RKO (cell line): ENCODE data around the gene ZSWIM5.
"Not testable (repeated sequence)": the region's sequence is repeated elsewhere in the genome, so short reads cannot be mapped to it uniquely, and the experiment has no call there.

ENCODE experiments used
- DNase-seq: peaks from one replicate; pipeline ENCODE4 v3.0.0-alpha.2; 2016; ENCODE audit warnings: low spot score

ZSWIM5 gene

DNA sequence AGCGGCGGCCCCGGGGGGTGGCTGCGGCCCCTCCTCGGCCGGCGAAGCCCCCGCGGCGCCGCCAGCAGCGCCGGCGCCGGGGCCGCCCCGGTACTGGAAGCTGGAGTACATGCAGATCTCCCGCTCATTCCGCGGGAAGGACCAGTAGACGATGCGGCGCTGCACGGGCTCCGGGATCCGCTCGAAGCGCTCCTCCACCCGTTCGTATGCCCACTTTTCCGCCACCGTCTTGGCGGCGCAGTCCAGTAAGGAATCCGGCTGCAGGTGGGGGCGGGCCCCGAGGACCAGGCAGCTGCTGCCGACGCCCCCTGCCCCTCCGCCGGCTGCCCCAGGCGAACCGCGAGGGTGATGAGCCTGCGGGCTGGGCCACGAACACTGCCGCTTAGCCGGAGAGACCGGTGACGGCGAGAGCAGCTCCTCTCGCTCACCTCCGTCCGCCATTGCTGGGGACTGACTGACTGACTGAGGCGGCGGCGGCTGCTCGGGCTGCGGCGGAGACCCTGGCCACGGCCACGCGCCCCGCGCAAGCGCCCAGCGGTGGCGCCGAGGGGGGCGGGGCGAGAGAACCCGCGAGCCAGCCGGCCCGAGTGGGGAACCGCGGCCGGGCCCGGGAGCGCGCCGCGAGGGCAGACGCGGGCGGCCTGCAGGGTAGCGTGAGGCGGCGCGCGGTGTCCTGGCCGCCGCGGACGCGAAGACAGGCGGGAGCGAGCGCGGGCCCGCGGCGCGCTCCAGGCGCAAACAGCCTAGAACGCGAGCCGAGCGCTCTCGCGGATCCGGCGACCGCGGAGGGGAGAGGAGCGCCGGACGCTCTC is at the start of gene ZSWIM5:
TSS of gene ZSWIM5 (minus strand) at position 696 of the 812 bp plus-strand sequence. CDS start at position 441, 255 bp downstream.
- peak; percentile 57 for DNase-seq

DNA sequence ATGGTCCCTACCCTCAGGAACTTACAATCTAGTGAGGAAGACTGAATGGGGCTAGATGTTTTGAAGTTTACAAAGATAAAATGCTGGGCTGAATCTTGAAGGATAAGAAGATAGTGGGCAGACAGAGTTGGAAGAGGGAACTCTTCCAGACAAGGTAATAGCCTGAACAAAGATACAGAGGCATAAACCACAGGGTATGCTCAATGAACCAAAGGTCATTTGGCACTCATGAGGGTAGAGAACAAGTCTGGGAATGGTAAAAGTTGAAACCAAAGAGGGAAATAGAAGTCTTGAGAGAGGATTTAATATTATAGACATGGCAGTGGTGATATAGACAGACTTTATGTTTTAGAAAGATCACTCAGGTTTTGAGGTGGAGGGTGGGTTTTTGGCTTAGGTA is 48.1 kb upstream of the ZSWIM5 start:
- DNase-seq: no peak

- no peak for DNase-seq
Observed at GRCh38 chr1:45250544-45250943, 44.1 kb upstream of the ZSWIM5 start.

GRCh38 chr1:45248004-45248403 is 41.6 kb upstream of the ZSWIM5 start:
- not testable (repeated sequence) for DNase-seq

DNA sequence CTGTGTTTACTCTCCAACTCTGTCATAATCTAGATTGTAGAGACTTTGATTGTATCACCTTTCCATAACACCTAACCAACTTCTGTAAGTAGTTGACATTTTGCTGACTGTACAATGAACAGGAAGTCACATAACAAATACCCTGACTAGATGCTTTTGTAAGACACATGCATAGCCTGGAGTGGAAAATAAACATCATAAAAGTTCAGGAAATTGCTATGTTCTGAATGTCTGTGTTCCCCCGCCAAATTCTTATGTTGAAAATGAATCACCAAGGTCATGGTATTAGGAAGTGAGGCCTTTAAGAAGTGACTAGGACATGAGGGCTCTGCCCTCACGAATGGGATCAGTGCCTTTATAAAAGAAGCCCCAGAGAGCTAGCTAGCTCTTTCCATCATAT is 40.4 kb upstream of the ZSWIM5 start:
- peak; percentile 59 for DNase-seq

DNA sequence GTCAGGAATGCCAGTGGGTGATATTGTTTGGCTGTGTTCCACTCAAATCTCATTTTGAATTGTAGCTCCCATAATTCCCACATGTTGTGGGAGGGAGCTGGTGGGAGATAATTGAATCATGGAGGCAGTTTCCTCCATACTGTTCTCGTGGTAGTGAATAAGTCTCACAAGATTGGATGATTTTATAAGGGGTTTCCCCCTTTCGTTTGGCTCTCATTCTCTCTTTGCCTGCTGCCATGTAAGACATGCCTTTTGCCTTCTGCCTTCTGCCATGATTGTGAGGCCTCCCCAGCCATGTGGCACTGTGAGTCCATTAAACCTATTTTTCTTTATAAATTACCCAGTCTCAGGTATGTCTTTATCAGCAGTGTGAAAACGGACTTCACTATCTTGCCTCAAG is 40.0 kb upstream of the ZSWIM5 start:
- not testable (repeated sequence) for DNase-seq

DNA sequence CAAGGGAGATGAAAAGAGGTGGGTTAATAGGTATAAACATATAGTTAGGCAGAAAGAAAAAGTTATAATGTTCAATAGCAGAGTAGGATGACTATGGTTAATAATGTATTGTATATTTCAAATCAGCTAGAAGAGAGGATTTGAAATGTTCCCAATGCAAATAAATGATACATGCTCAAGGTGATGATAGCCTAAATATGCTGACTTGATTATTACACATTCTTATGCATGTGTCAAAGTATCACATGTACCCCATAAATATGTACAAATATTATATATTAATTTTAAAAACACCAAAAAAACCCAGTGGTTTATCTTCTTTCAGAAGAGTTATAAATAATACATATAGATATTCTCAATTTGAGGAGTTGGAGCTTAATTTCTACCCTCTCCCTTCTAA is 38.3 kb upstream of the ZSWIM5 start:
- DNase-seq: no peak

DNA sequence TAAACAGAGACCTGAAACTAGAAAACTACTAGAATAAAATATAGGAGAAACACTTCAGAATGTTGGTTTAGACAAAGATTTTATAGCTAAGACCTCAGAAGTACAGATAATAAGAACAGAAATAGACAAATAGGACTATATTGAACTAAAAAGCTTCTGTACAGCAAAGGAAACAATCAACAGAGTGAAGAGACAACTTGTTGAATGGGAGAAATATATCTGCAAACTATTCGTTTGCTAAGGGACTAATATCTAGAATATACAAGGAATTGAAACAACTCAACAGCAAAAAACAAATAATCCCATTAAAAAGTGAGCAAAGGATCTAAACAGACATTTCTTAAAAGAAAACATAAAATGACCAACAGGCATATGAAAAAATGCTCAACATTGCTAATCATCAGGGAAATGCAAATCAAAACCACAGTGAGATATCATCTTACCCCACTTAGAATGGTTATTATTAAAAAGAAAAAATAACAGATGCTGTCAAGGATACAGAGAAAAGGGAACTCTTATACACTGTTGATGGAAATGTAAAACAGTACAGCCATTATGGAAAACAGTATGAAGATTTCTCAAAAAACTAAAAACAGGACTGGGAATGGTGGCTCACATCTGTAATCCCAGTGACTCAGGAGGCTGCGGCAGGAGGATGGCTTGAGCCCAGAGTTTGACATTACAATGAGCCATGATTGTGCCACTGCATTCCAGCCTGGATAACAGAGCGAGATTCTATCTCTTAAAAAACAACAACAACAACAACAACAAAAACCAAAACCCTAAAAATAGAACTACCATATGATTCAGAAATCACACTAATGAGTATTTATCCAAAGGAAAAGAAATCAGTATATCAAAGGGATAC is 37.3 kb upstream of the ZSWIM5 start:
- no peak for DNase-seq

GRCh38 chr1:45238846-45239245 is 32.4 kb upstream of the ZSWIM5 start:
- DNase-seq: no peak

DNA sequence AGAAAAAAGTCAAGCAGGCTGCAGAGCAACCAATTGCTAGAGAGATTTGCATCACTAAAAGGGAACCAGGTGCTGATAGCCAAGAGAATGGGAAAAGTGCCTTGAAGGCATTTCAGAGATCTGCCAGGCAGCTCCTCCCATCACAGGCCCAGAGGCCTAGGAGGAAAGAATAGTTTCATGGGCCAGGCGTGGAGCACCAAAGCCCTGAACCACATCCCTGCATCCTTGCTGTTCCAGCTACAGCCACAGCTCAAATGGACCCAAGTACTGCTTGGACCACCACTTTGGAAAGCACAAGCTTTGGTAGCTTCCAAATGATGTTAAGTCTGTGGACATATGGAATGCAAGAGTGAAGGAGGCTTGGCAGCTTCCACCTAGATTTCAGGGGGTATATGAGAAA is 29.7 kb upstream of the ZSWIM5 start:
- no peak for DNase-seq

- DNase-seq: no peak
Observed at GRCh38 chr1:45230537-45230936, 24.1 kb upstream of the ZSWIM5 start.

- DNase-seq: no peak
Observed at GRCh38 chr1:45225598-45225997, 19.2 kb upstream of the ZSWIM5 start.

- not testable (repeated sequence) for DNase-seq
Observed at GRCh38 chr1:45223710-45224109, 17.3 kb upstream of the ZSWIM5 start.

DNA sequence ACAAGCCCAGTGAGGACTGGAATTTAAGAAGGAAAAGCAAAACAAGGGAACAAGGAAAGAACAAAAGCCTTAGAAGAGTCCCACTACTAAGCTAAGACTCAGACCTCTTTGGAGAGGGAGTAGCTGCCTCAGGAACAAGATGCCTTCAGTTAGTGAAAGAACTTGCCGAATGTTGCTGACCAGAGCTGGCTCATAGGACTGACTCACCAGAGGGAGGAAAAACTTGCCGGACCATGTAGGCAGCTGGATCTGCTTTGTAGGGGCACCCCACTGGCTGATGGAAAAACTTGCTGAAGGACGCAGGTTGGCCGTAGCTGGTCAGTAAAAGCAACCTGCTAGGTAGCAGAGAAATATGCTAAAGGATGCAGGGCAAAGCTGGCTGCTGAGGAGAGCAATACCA is 15.3 kb upstream of the ZSWIM5 start:
- DNase-seq: peak; percentile 42

DNA sequence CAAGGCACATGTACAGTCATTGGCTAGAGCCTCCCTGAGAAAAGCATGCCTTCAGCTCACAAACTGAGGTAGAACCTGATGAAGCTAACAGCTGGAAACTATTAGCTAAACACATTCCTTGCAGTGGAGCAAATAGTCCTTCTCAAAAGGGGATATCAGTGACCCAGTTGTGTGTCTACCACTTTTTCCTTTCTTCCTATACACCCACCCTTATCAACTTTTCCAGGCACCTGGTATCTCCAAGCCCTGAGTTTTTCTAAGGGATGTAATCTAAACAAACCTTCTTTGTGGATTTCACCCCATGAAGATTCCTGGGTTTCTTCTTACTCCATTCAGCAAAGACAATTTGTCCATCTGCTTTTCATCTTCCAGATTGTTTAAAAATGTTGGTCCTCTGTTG is 10.5 kb upstream of the ZSWIM5 start:
- DNase-seq: no peak

GRCh38 chr1:45216200-45216541 is 9.8 kb upstream of the ZSWIM5 start:
- no peak for DNase-seq

DNA sequence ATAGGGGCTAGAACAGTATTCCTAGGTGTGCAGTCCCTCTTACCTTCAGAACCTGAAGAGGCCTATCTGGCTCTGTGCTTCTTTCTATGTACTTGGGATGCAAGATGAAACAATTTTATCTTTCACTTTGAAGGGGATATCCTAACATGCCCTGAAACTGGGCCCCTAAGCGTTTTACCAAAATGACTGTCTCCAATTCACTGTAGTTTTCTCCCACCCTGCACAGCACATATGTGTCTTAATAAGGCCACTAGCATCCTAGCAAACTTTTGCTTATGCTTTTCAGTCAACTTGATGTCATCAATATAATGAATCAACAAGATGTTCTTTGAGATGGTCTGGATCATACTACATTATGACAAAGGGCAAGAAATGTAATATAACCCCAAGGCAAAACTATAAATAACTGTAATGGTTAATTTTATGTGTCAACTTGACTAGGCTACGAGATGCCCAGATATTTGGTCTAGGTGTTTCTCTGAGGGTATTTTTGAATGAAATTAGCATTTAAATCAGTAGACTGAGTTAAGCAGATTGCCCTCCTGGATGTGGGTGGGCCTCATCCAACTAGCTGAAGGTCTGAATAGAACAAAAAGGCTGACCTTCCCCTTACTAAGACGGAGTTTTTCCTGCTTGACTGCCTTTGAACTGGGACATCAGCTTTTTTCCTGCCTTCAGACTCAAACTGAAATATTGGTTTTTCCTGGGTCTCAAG is 9.2 kb upstream of the ZSWIM5 start:
- no peak for DNase-seq

GRCh38 chr1:45213892-45214291 is 7.5 kb upstream of the ZSWIM5 start:
- DNase-seq: no peak

GRCh38 chr1:45211076-45211475 is 4.7 kb upstream of the ZSWIM5 start:
- no peak for DNase-seq

GRCh38 chr1:45206808-45207623 is 611 bp upstream of the ZSWIM5 start:
- DNase-seq: no peak

GRCh38 chr1:45205011-45205909 is 1.1 kb downstream of the ZSWIM5 start:
- peak; percentile 37 for DNase-seq
